Measurements from ENCODE around the gene USP50. TPM values are rescaled to one million over a fixed set of nuclear protein-coding genes. Genes with fewer than 3 reads are reported as not detected.

The USP50 gene
- total and polyA plus RNA-seq, 2 of the 13 experiments (the other 11 are each of a cell fraction or from before 2014, with no cell fraction given), result 0.86 TPM; not detected in 1

GRCh38 chr15:50593761-50594160, 47.3 kb upstream of the USP50 start (continued):
- no peak for TF ChIP-seq ZNF770 (CRISPR knock-in tag; IDR thresholded peaks at IDR 0.05)
- no peak for TF ChIP-seq ZNF639 (CRISPR knock-in tag; conservative IDR thresholded peaks at IDR 0.05)
- no peak for TF ChIP-seq RBAK (CRISPR knock-in tag; IDR thresholded peaks at IDR 0.05)
- TF ChIP-seq ZNF704 (CRISPR knock-in tag; IDR thresholded peaks at IDR 0.05; ENCODE audit: borderline replicate concordance), result no peak
- no peak for TF ChIP-seq ZNF33A (CRISPR knock-in tag; IDR thresholded peaks at IDR 0.05; ENCODE audit: borderline replicate concordance)

- TF ChIP-seq U2AF2 (IDR thresholded peaks at IDR 0.05; ENCODE audit: low read depth, low read length) (no peak), FOXO4 (CRISPR knock-in tag; conservative IDR thresholded peaks at IDR 0.05) (no peak)
- CTCF ChIA-PET (ENCODE audit: low intra/inter-chr PET ratio, low total read pairs), result no interaction called here
- H2AFZ ChIP-seq (ENCODE audit: low read length), result no peak overlapping the region
- H3K27ac ChIP-seq (ENCODE audit: extremely low read length, insufficient read depth, low read length), result no peak overlapping the region
- FAIRE-seq (no peak), ATAC-seq (no peak), DNase-seq (ENCODE audit: low spot score) (no peak)
- in situ Hi-C loops (cut with HindIII; ENCODE audit: extremely low pct_ligation_motif_present, low pct_unique_long_range_greater_than_20kb), result no loop called here
- H3K4me3 ChIP-seq (replicated peaks in 1 of 3; ENCODE audit: insufficient read depth in 1 of 3, low read depth in 2 of 3, low read length in 3 of 3), result no peak overlapping the region
- no peak overlapping the region for H3K9ac ChIP-seq (ENCODE audit: insufficient read depth, low read depth, low read length)
- intact Hi-C loops (cut with micrococcal nuclease; ENCODE audit: unreplicated experiment), result no loop called here
- H3K27me3 ChIP-seq (ENCODE audit: control insufficient read depth in 1 of 2, insufficient read depth in 2 of 2, low read length in 2 of 2), result no peaks in the 10 kb centered on the region
- POLR2A ChIA-PET, result no interaction called here
- H3K79me2 ChIP-seq (ENCODE audit: insufficient read depth, low read length), result no peaks in the 10 kb centered on the region
- H3K4me2 ChIP-seq (ENCODE audit: low read depth, low read length), result no peak overlapping the region
- no peaks in the 10 kb centered on the region for H4K20me1 ChIP-seq (ENCODE audit: insufficient read depth, low read length)
- no TSS peak for BruUV-seq (replicated peaks)
- no peaks in the 10 kb centered on the region for H3K4me1 ChIP-seq (ENCODE audit: insufficient read depth, low read length)
- WGBS (ENCODE audit: low lambda C conversion rate), result 100% methylated on average over 1 of the region's 1 CpG
- no peaks in the 10 kb centered on the region for H3K9me3 ChIP-seq (ENCODE audit: low read length)
- peaks cover 3 to 59% of the 10 kb centered on the region in 2 experiments for H3K36me3 ChIP-seq (replicated peaks in 1 of 2; ENCODE audit: control insufficient read depth in 1 of 2, insufficient read depth in 2 of 2, low read length in 2 of 2)
Measured at GRCh38 chr15:50590288-50590687, 43.8 kb upstream of the USP50 start.
